Astrocyte (in vitro differentiated cells and primary cell): ENCODE measurements around the gene MRGPRG. TPM values are rescaled to one million over a fixed set of nuclear protein-coding genes. Genes with fewer than 3 reads are reported as not detected.

ENCODE experiments used
- DNase-seq: peaks from one replicate; pipeline ENCODE4 v3.0.0-alpha.2; 2010; ENCODE audit warnings: low read depth
- FAIRE-seq: peaks from 2 replicates; lab custom pipeline; 2011; peaks lifted over from hg19 to GRCh38; lab: Jason Lieb, UNC
- H2AFZ ChIP-seq: 2 replicates; pipeline ENCODE4 v1.6.0; 2012; ENCODE audit warnings: low read depth, low read length, inconsistent platforms
- H3K27ac ChIP-seq: 2 replicates; pipeline ENCODE4 v1.5.1; 2011; ENCODE audit warnings: low read depth, low read length, inconsistent platforms
- H3K27me3 ChIP-seq: 2 replicates; pipeline ENCODE4 v1.6.0; 2011; ENCODE audit warnings: low read length, inconsistent platforms; ENCODE audit not compliant: insufficient read depth
- H3K36me3 ChIP-seq: 2 replicates; pipeline ENCODE4 v1.5.1; 2011; ENCODE audit warnings: low read length, inconsistent platforms; ENCODE audit not compliant: insufficient read depth
- H3K4me1 ChIP-seq: 2 replicates; pipeline ENCODE4 v1.5.1; 2011; ENCODE audit warnings: low read length, inconsistent platforms; ENCODE audit not compliant: insufficient read depth
- H3K4me2 ChIP-seq: 2 replicates; pipeline ENCODE4 v1.6.0; 2012; ENCODE audit warnings: low read length, inconsistent platforms
- H3K4me3 ChIP-seq: 2 replicates; pipeline ENCODE4 v1.5.1; 2011; ENCODE audit warnings: low read depth, mild to moderate bottlenecking, low read length, inconsistent platforms; ENCODE audit not compliant: insufficient read depth
- H3K79me2 ChIP-seq: 2 replicates; pipeline ENCODE4 v1.6.0; 2012; ENCODE audit warnings: mild to moderate bottlenecking, low read length, inconsistent platforms; ENCODE audit not compliant: insufficient read depth
- H3K9ac ChIP-seq: 2 replicates; pipeline ENCODE4 v1.6.0; 2012; ENCODE audit warnings: mild to moderate bottlenecking, low read length, inconsistent platforms
- H3K9me3 ChIP-seq: 2 replicates; pipeline ENCODE4 v1.5.1; 2012; ENCODE audit warnings: low read depth, mild to moderate bottlenecking, low read length, inconsistent platforms; ENCODE audit not compliant: insufficient read depth
- H4K20me1 ChIP-seq: 2 replicates; pipeline ENCODE4 v1.6.0; 2012; ENCODE audit warnings: low read length, inconsistent platforms; ENCODE audit not compliant: insufficient read depth
- H3K27ac Mint-ChIP-seq: one replicate; pipeline ENCODE4 v1.8.0; 2021; ENCODE audit warnings: mild to moderate bottlenecking, mixed read lengths; ENCODE audit not compliant: unreplicated experiment
- H3K27me3 Mint-ChIP-seq: one replicate; pipeline ENCODE4 v1.8.0; 2021; ENCODE audit warnings: low read depth, mixed read lengths; ENCODE audit not compliant: unreplicated experiment
- H3K36me3 Mint-ChIP-seq: one replicate; pipeline ENCODE4 v1.8.0; 2021; ENCODE audit warnings: low read depth, mixed read lengths; ENCODE audit not compliant: unreplicated experiment
- H3K4me1 Mint-ChIP-seq: one replicate; pipeline ENCODE4 v1.8.0; 2021; ENCODE audit warnings: low read depth, mixed read lengths; ENCODE audit not compliant: unreplicated experiment
- H3K4me3 Mint-ChIP-seq: one replicate; pipeline ENCODE4 v1.8.0; 2021; ENCODE audit warnings: mild to moderate bottlenecking, moderate library complexity, mixed read lengths; ENCODE audit not compliant: unreplicated experiment
- H3K9me3 Mint-ChIP-seq: one replicate; pipeline ENCODE4 v1.8.0; 2021; ENCODE audit warnings: mild to moderate bottlenecking, mixed read lengths; ENCODE audit not compliant: unreplicated experiment
- CTCF ChIP-seq: IDR thresholded peaks from 2 replicates; pipeline ENCODE4 v1.5.1; 2011; ENCODE audit warnings: low read depth, mild to moderate bottlenecking, inconsistent platforms, low read length, moderate library complexity; ENCODE audit not compliant: insufficient read depth
- EZH2 ChIP-seq: IDR thresholded peaks from 2 replicates; pipeline ENCODE4 v1.6.1; 2012; ENCODE audit warnings: mild to moderate bottlenecking, low read length, inconsistent platforms; ENCODE audit not compliant: insufficient read depth
- total RNA-seq: library from RNA; stranded (reverse); gene quantifications from 2 replicates; pipeline ENCODE4 v1.2.1, GENCODE V29; 2021

The MRGPRG gene
- total RNA-seq, 1 donor from 2014 or later = not detected

- H3K9me3 ChIP-seq = peaks cover 3% of the 10 kb centered on the region
- no peak for TF ChIP-seq EZH2
- TF ChIP-seq CTCF = no peak
- H3K79me2 ChIP-seq = no peaks in the 10 kb centered on the region
- DNase-seq (no peak), FAIRE-seq (no peak)
- H3K9ac ChIP-seq = no peak overlapping the region
- no peak overlapping the region for H3K4me2 ChIP-seq
- H3K27me3 Mint-ChIP-seq = peaks cover 51% of the 10 kb centered on the region
- H3K36me3 ChIP-seq = no peaks in the 10 kb centered on the region
- no peaks in the 10 kb centered on the region for H3K4me1 Mint-ChIP-seq
- no peak overlapping the region for H3K27ac Mint-ChIP-seq
- H3K27me3 ChIP-seq = peaks cover 26% of the 10 kb centered on the region
- peaks cover 5% of the 10 kb centered on the region for H4K20me1 ChIP-seq
- no peaks in the 10 kb centered on the region for H3K9me3 Mint-ChIP-seq
- H2AFZ ChIP-seq = no peak overlapping the region
- H3K4me3 Mint-ChIP-seq = no peak overlapping the region
- H3K36me3 Mint-ChIP-seq = no peaks in the 10 kb centered on the region
- H3K27ac ChIP-seq = no peak overlapping the region
- H3K4me3 ChIP-seq = no peak overlapping the region
- H3K4me1 ChIP-seq = no peaks in the 10 kb centered on the region
Measured at GRCh38 chr11:3202759-3203158, 15.9 kb downstream of the MRGPRG start.

GRCh38 chr11:3202305-3202704, 16.3 kb downstream of the MRGPRG start:
- DNase-seq (no peak), FAIRE-seq (no peak)
- TF ChIP-seq CTCF (no peak), EZH2 (no peak)
- Histone ChIP-seq H3K9me3 (peaks cover 3% of the 10 kb centered on the region), H3K79me2 (no peaks in the 10 kb centered on the region), H3K36me3 (no peaks in the 10 kb centered on the region), H3K27me3 (peaks cover 26% of the 10 kb centered on the region), H3K27ac (no peak overlapping the region), H2AFZ (no peak overlapping the region), H3K4me3 (no peak overlapping the region), H3K4me2 (no peak overlapping the region), H3K4me1 (no peaks in the 10 kb centered on the region), H4K20me1 (peaks cover 5% of the 10 kb centered on the region), H3K9ac (no peak overlapping the region)
- no peaks in the 10 kb centered on the region for H3K9me3 Mint-ChIP-seq
- no peaks in the 10 kb centered on the region for H3K4me1 Mint-ChIP-seq
- H3K27me3 Mint-ChIP-seq = peaks cover 55% of the 10 kb centered on the region
- H3K36me3 Mint-ChIP-seq = no peaks in the 10 kb centered on the region
- H3K27ac Mint-ChIP-seq = no peak overlapping the region
- no peak overlapping the region for H3K4me3 Mint-ChIP-seq

- H3K9ac ChIP-seq = no peak overlapping the region
- H3K36me3 ChIP-seq = no peaks in the 10 kb centered on the region
- no peaks in the 10 kb centered on the region for H3K79me2 ChIP-seq
- Mint-ChIP-seq H3K36me3 (no peaks in the 10 kb centered on the region), H3K27ac (no peak overlapping the region), H3K9me3 (no peaks in the 10 kb centered on the region), H3K27me3 (peaks cover 57% of the 10 kb centered on the region), H3K4me3 (no peak overlapping the region), H3K4me1 (no peaks in the 10 kb centered on the region)
- peaks cover 26% of the 10 kb centered on the region for H3K27me3 ChIP-seq
- H3K27ac ChIP-seq = no peak overlapping the region
- DNase-seq = no peak
- H4K20me1 ChIP-seq = peaks cover 4% of the 10 kb centered on the region
- FAIRE-seq = no peak
- no peaks in the 10 kb centered on the region for H3K4me1 ChIP-seq
- TF ChIP-seq EZH2 (no peak), CTCF (no peak)
- H3K4me3 ChIP-seq = no peak overlapping the region
- no peak overlapping the region for H3K4me2 ChIP-seq
- H2AFZ ChIP-seq = no peak overlapping the region
- H3K9me3 ChIP-seq = peaks cover 1% of the 10 kb centered on the region
Measured at GRCh38 chr11:3201677-3202181, 16.9 kb downstream of the MRGPRG start.
